ENCODE results near the gene CLEC16A.

The CLEC16A gene

DNA sequence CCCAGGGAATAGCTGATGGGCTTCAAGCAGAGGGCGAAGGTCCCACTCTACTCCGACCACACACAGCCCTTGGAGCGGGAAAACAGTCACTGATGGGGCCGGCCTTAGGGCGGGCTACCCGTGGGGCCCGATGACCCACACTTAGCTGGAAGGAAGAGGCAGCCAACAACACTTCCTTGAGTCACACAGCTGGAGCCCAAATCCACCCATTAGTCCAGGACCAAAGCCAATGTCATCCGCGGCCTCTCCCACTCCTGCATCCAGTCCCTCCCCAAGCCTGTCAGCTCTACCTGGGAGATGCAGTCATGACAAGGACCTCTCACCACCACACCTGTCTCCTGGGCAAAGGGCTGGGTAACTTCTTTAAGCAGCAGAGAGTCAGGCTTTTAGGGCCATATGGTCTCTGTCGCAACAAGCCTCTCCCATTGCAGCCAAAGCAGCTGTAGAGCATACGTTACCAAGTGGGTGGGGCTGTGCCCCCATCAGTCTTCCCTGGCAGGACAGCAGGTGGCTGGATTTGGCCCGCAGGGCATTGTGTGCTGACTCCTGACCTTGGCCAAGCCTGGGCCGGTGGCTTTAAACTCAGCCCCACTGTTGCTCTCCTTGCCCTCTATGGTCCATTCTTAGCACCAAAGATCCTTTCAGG is 200.9 kb downstream of the CLEC16A start:
- no peak for DNase-seq

DNA sequence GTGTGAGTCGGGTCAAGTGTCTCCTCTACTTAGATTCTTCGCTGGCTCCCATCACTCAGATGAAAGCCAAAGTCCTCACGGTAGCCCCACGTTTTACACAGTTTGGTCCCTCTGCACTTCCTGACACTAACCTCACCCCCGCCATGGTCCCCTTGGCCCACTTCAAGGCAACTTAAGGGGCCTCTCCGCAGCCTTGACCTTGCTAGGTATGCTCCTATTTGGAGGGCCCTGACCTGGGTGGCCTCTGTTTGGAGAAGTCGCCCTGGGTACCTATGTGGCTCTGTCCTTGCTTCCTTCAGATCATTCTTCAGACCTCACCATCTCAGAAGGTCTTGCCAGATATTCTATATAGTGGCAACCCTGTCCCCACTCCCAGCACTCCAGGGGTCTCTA is 201.5 kb downstream of the CLEC16A start:
- no peak for DNase-seq

DNA sequence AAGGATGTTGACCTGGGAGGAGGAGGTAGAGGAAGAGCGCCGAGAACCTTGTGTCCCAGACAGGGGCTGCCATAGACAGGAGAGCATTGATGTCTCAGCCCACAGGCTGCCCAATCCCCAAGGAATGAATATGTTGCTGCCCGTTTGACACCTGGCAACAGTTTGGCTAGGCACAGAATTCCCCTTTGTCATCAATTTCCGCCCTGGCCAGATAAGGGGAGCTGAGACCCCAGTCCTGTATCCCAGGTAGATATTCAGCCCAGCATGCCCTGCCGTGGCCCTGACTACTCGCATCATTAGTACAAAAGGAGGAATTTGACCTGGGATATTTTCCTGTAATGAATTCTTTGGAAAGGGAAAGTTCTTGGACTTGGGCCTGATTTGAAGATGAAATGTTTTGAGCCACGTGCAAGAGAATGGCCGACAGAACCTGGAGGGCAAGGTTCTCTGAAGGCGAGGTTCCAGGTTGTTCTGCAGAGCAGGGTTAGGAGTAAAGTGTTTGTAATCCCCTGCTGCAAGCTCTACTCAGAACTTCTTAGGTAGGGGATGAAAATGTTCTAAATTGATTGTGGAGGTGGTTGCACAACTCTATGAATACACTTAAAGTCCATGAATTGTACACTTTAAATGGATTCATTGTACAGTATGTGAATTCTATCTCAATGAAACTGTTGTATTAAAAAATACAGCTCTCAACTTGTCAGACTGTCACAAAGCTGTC is 202.8 kb downstream of the CLEC16A start:
- DNase-seq: no peak

DNA sequence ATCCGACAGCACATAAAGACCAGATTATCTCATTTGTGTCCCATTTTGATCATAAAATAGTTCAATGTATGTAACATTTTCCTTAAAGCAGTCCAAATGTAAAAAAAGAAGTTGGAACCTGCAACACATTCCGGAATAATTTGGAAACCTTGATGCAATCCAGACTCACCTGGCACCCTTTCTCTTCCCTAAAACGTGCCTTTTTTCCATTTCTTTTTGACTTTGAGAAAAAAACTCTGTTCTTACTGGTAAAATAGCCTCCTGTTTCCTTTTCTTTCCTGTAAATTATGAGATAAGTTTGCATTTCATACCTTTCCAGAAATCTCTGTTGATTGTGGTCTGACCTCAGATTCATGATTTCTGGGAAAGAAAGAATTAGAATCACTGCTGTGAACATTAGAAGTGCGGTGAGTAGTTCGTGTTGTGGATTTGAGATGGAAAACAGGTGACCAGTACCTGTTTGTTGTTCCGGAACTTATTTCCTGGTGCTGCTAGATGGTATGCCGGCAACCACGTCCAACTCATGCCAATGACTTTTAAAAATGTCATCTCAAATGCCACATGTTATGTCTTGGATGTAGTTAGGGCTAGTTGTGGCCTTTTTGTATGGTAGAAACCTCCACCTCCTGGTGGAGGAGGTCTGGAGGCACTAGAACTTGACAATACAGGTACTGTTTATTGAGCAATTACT is 203.5 kb downstream of the CLEC16A start:
- no peak for DNase-seq

GRCh38 chr16:11149011-11149616 is 204.8 kb downstream of the CLEC16A start:
- no peak for DNase-seq

DNA sequence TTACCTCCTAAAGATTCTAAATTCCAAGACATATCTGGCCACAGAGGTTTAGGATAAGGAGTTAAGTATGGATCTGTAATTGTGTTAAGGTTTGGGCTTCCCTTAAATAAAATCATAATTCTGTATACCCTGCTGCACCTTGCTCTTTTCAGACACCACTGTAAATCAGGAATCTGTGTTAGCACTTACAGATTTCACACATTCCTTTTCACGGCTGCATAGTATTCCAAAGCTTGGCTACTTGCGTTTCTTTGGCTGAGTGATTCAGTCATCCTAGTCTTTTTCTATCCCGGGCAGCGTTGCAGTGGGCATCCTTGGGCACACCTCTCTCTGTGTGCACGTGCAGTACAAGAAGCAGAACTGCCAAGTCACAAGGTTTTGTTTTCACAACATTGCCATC is 205.8 kb downstream of the CLEC16A start:
- DNase-seq: no peak

GRCh38 chr16:11151156-11151884 is 207.0 kb downstream of the CLEC16A start:
- no peak for DNase-seq

- no peak for DNase-seq
These were observed 207.7 kb downstream of the CLEC16A start for GRCh38 chr16:11151885-11152629.

DNA sequence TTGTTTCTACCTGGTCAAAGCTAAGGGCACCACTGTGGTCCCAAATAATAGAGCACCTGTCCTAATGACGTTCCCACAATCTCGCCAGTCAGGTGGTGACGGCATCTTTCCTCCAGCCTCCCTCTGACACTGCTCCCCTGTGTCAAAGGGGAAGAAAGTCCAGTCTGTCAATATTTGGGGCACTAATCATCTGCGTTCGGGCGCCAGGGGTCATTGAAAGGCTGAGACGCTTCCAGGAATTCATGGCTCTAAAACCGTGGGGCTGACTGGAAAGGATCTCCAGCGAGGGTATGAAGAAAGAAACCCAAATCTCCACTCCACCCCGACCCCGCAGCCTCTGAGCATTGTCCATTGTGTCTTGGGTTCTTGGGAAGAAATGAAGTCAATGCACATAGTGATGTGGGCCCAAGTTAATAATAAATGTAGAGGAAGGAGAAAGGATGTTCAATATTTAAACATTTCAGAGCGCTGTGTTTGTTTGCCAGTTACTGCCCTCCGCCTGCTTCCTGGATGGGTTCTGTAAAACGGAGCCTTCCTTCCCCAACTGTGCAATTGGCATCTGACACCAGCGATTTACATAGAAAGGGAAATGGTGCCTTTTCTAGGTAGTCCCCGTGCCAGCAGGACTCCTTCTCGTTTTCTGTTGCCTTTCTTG is 208.4 kb downstream of the CLEC16A start:
- DNase-seq: no peak

DNA sequence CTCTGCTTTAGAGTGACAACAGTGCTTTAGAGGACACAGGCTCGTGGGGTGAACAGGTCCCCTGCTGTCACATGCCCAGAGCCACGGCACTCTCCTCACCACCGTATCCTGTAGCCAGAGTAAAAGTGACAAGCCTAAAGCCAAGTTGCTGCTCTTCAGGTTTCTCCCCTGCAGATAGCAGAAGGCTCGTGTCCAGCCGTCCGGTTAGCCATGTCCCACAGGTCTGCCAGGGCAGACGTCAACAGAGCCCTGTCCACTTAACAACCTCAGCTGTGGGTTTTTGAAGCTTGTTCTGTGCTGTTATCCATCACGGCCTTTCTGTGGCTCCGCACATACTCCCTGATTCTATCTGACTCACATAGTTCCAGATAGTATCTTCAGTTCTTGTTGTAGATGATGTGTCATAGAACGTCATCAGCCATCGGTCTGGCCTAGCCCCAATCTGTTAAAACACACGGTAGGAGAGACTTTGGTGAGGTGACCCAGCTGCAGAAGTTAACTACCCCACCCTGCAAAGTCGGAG is 211.0 kb downstream of the CLEC16A start:
- no peak for DNase-seq

- DNase-seq: no peak
These were observed 212.0 kb downstream of the CLEC16A start for GRCh38 chr16:11156401-11156800.

DNA sequence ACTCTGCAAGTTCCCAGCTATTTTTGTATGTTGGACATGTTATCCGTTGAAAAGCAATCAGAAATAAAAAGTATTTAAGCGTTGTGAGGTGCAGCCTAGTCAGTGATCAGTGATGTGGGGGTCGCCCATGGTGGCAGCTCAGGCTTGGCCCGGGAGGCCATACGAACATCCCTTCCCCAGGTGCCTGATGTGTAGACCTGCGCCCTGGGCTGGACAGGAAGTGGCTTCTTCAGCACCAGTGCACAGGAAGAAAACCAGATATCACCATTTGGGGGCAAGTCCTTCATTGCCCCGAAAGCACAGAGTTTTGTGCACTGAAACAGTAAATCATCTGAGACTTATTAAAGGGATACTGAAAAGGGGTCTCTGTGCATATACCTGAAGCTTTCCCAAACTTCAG is 212.8 kb downstream of the CLEC16A start:
- no peak for DNase-seq

GRCh38 chr16:11158018-11158417 is 213.7 kb downstream of the CLEC16A start:
- no peak for DNase-seq

DNA sequence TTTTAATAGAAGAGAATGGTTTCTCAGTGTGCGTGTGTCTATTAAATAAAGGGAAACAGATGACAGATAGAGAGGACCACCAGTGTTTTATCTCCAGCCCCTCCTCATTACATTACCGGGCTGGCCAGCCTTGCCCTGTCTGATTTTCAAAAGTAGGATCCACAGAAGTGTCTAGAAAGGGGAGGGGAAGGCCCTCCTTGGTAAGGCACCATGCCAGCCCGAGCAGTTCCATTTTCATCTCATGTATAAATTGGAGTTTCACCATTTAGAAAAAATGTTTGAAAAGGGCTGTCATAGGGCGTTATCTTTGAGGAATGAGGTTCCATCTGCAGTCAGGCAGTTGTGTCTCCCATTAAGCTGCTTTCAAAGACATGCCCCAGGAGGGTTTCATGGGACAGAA is 214.9 kb downstream of the CLEC16A start:
- no peak for DNase-seq

DNA sequence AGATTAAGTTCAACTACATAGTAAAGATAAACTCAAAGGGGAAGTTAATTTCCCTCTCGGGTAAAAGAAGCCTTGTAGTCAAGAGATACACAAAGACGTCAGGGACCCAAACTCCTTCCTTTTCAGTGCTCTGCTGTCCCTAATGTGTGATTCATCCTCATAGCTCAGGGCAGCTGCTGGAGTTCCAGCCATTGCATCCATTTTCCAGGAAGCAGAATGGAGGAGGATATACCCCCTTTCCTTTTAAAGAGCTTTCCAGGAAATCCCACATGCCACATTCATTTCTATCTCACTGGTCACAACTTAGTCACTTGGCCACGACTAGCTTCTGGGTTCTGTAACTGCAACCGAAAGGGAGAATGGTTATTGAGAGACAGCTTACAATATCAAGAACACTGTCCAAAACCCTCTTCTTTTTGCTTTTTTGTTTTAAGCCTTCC is 216.3 kb downstream of the CLEC16A start:
- DNase-seq: no peak

- DNase-seq: no peak
These were observed 217.1 kb downstream of the CLEC16A start for GRCh38 chr16:11161439-11161838.

GRCh38 chr16:11161974-11162373 is 217.6 kb downstream of the CLEC16A start:
- no peak for DNase-seq

DNA sequence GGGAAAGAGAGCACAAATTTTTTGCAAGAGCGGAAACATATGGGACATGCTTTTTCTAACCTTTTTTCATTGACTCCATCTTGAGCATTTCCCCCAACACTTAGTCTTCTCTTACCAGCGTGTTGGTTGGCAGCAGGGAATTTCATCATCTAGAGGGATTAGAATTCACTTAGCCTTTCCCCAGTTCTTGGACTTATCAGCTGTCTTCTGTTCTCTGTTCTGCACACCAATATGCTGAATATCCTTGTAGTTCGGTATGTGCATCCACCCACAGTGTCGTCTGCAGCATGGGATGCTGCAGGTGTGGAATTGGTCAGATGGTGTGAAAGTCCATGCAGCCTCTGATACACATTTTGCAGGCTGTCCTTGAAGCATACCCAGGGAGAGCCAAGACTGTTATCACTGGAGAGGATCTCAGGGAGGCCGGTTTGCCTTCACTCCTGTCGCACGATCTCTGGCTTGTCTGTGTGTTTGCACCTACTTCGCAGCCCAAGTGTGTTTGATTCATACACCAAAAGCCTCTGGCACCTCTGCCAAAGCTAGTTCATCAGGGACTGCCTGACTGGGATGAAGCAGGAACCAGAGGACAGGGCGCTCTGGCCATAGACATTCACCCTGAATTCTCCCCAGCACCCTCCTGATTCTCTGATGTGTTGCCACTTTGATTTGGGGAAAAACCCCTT is 218.4 kb downstream of the CLEC16A start:
- no peak for DNase-seq

DNA sequence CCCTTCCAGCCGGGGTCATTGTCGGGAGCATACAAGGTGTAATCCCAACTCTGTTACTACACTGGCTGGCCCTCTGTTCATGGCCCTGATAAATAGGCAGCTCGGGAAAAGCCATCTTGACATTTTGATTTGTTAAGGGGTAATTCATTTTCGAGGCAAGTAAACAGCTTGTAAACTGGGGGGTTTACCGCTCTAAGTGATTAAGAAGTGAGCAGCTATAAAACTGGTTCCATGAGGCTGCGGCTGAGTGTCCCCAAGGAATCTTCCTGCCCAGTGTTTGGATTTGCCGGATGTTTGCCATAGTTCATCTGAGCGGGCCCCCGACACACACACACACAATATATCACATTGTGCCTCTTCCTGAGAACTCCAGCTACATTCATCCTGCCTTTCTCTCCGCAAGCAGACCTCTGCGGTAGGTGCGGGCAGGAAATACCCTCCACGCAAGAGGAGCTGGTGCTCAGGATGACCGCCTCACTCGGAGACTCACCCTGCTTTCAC is 219.4 kb downstream of the CLEC16A start:
- DNase-seq: no peak

GRCh38 chr16:11164482-11165270 is 220.3 kb downstream of the CLEC16A start:
- no peak for DNase-seq

Measured in activated CD4-positive, CD25-positive, alpha-beta regulatory T cell (primary cell).